Measurements from ENCODE around the gene SLC22A7. TPM values are rescaled to one million over a fixed set of nuclear protein-coding genes. Genes with fewer than 3 reads are reported as not detected.

The SLC22A7 gene
- total RNA-seq, 6 donors from 2014 or later: not detected

DNA sequence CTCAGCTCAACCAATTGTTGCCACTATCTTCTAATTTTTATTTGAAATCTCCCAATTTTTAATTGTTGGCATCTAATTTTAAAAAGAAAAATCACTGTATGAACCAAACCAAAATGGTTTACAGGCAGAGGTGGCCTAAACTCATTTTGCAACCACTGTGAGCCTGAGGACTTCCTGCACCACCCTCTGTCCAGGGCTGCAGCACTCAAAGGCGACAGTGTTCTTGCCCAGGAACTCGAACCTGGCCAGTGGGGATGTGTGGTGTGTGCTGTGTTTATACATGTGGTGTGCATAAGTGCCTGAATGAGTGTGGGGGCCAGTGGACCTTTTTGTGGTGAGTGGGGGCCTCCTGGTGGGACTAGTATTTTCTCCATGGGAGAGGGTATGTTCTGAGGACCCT lies 24.4 kb upstream of the SLC22A7 start:
- DNase-seq: no peak
- TF ChIP-seq EP300 (IDR thresholded peaks at IDR 0.05): no peak
- TF ChIP-seq, protein P1, sequence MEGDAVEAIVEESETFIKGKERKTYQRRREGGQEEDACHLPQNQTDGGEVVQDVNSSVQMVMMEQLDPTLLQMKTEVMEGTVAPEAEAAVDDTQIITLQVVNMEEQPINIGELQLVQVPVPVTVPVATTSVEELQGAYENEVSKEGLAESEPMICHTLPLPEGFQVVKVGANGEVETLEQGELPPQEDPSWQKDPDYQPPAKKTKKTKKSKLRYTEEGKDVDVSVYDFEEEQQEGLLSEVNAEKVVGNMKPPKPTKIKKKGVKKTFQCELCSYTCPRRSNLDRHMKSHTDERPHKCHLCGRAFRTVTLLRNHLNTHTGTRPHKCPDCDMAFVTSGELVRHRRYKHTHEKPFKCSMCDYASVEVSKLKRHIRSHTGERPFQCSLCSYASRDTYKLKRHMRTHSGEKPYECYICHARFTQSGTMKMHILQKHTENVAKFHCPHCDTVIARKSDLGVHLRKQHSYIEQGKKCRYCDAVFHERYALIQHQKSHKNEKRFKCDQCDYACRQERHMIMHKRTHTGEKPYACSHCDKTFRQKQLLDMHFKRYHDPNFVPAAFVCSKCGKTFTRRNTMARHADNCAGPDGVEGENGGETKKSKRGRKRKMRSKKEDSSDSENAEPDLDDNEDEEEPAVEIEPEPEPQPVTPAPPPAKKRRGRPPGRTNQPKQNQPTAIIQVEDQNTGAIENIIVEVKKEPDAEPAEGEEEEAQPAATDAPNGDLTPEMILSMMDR (IDR thresholded peaks at IDR 0.05): no peak
- no peak for TF ChIP-seq POLR2AphosphoS5 (IDR thresholded peaks at IDR 0.05)
- no peak for TF ChIP-seq POLR2A (IDR thresholded peaks at IDR 0.05)
- H3K4me3 ChIP-seq: no peak overlapping the region
- no peaks in the 10 kb centered on the region for H3K9me3 ChIP-seq
- no peaks in the 10 kb centered on the region for H3K36me3 ChIP-seq
- peaks cover 0 to 26% (median 19%) of the 10 kb centered on the region in 4 donors for H3K27me3 ChIP-seq
- ATAC-seq (ENCODE audit: low FRiP score in 2 of 2): no peak
- H3K4me1 ChIP-seq: peaks cover 29 to 41% (median 31%) of the 10 kb centered on the region in 4 donors
- H3K27ac ChIP-seq: no peak overlapping the region
- WGBS, 2 donors: 39 to 80% methylated on average over 1 to 2 of the region's 2 CpGs

DNA sequence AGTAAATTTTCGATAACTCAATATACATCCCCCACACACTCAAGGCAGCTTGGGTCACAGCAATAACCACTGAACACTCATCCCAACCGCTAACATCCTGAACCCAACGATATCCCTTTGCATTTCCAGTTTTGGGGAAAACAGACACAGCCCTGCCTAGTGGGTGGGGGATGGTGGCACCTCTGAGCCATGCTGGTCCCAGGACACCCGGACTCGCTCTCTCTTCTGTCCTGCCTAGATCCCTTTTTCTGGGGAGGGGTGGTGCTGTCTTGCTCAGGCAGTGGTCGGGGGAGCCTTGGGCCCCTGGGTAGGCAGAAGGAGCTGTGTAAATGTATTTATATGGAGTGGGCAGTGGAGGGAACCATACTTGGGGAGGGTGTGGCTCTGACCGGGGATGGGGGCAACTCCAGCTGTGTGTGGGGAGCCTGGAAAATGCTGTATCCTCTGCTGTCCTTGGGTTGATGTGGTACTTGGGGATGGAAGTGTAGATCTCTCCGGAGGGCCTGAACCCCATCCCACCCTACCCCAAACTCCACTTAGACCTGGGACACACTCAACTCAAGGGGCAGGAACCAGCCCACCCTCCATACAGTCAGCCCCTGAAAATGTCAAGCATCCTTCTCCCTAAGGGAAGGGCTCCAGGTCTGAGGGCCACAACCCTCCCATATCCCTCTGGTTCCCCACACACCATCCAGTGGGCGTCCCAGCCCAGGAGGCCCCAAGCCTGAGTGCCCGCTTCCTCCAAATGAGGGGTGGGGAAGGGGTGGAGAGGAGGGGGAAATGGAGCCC lies 23.7 kb upstream of the SLC22A7 start:
- WGBS, 2 donors: 78 to 81% methylated on average over 10 of the region's 10 CpGs
- Histone ChIP-seq H3K4me1 (peaks cover 24 to 35% (median 25%) of the 10 kb centered on the region in 4 donors), H3K36me3 (no peaks in the 10 kb centered on the region), H3K27me3 (peaks cover 0 to 26% (median 19%) of the 10 kb centered on the region in 4 donors), H3K9me3 (no peaks in the 10 kb centered on the region), H3K4me3 (peak overlapping the region in 1 of 4 donors; percentile 52), H3K27ac (no peak overlapping the region)
- ATAC-seq (ENCODE audit: low FRiP score in 2 of 2) (no peak), DNase-seq (no peak)
- TF ChIP-seq, protein P1 (IDR thresholded peaks at IDR 0.05): no peak
- TF ChIP-seq POLR2A (IDR thresholded peaks at IDR 0.05) (no peak), EP300 (IDR thresholded peaks at IDR 0.05) (no peak), POLR2AphosphoS5 (IDR thresholded peaks at IDR 0.05) (no peak)

DNA sequence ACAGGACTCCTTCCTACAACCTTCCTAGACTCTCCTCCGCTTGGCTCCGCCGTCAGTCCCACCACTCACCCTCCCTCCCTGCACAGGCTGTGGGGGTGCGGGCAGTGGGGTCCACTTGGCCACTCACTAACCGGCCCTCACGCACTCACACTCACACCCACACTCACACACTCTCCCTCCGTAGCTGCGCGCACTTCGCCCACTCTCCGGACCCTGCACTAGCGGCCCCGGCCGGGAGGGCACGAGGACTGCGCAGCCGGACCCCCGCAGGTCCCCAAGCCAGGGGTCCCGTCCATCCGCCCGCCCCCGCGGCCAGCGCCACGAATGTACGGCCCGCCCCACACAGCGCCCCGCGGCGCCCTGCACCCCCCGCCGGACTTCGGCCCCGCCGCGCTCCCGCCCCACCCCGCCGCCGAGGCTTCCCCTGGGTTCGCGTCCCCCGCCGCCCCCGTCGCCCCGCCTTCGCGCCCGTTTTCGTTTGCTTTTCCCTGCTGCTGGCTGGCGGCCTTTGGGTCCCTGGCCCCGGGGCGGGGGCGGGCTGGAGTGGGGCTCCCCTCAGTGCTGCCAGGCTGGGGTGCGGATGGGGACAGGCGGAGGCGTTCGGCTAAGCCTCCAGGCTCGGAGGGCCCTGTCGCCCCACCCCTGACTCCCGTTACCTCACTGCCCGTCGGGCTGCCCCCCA lies 23.0 kb upstream of the SLC22A7 start:
- TF ChIP-seq, protein P1 (IDR thresholded peaks at IDR 0.05): no peak
- TF ChIP-seq POLR2AphosphoS5 (IDR thresholded peaks at IDR 0.05) (no peak), POLR2A (IDR thresholded peaks at IDR 0.05) (no peak), EP300 (IDR thresholded peaks at IDR 0.05) (no peak)
- DNase-seq: peak in 1 of 2 donors; percentile 90

DNA sequence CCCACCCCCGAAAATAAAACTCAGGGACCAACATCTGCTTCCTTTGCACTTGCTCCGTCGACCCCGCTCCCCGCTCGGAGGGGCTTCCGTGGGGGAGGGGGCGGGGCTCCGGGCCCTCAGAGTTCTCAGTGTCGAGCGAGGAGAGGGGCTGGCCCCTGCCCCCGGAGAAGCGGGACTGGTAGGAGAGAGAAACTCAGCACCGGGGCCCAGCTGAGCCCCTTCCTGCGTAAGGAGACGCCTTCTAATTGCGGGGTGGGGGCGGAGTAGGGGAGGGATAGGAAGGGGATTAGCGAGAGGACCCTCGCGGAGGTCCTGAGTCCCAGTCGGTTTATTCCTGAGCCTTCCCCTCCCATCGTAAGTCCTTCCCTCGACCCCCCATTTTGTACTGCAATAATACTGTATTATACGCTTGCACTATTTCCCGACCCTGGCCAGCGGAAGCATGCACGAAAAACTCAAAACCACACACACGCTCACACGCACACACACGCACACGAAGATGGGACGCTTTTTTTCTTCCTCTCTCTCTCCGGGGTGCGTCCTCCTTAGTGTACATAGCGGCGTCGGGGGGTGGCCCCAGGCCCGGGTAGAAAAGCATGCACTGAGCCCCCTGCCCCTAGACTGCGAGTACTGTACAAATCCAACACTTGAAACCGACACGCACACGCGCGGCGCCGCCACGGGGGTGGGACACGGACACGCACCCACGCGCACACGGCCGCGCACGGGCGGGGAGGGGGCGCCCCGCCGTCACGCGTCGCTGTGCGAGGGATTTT lies 22.1 kb upstream of the SLC22A7 start:
- H3K36me3 ChIP-seq: no peaks in the 10 kb centered on the region
- peak overlapping the region in 3 of 4 donors; percentile 31 to 52 (median 51) for H3K4me3 ChIP-seq
- peaks cover 0 to 22% (median 19%) of the 10 kb centered on the region in 4 donors for H3K27me3 ChIP-seq
- TF ChIP-seq, protein P1 (IDR thresholded peaks at IDR 0.05): no peak
- no peak for TF ChIP-seq EP300 (IDR thresholded peaks at IDR 0.05)
- no peak for TF ChIP-seq POLR2AphosphoS5 (IDR thresholded peaks at IDR 0.05)
- no peak for TF ChIP-seq POLR2A (IDR thresholded peaks at IDR 0.05)
- H3K27ac ChIP-seq: no peak overlapping the region
- peaks cover 15 to 20% (median 18%) of the 10 kb centered on the region in 4 donors for H3K4me1 ChIP-seq
- DNase-seq (peak in 1 of 2 donors; percentile 84), ATAC-seq (ENCODE audit: low FRiP score in 2 of 2) (no peak)
- no peaks in the 10 kb centered on the region for H3K9me3 ChIP-seq
- WGBS, 2 donors: 10 to 11% methylated on average over 28 to 47 of the region's 64 CpGs

More for the DNA sequence above, 23.0 kb upstream of the SLC22A7 start:
- peaks cover 18 to 28% (median 19%) of the 10 kb centered on the region in 4 donors for H3K4me1 ChIP-seq
- 9 to 15% methylated on average over 19 to 38 of the region's 65 CpGs for WGBS, 2 donors
- ATAC-seq (ENCODE audit: low FRiP score in 2 of 2): peak in 1 of 2 donors; percentile 39
- H3K36me3 ChIP-seq: no peaks in the 10 kb centered on the region
- H3K4me3 ChIP-seq: peak overlapping the region in 3 of 4 donors; percentile 31 to 52 (median 51)
- H3K27ac ChIP-seq: no peak overlapping the region
- no peaks in the 10 kb centered on the region for H3K9me3 ChIP-seq
- peaks cover 0 to 22% (median 19%) of the 10 kb centered on the region in 4 donors for H3K27me3 ChIP-seq
